Measurements from ENCODE around the gene ANKH.
A peak's percentile ranks its signal among the peaks of the same experiment; 100 is the strongest.
"Not testable (repeated sequence)": the region's sequence is repeated elsewhere in the genome, so short reads cannot be mapped to it uniquely, and the experiment has no call there.

Gene ANKH

GRCh38 chr5:14901462-14902051 is 30.0 kb upstream of the ANKH start:
- no peak for FAIRE-seq

GRCh38 chr5:14900693-14901461 is 29.3 kb upstream of the ANKH start:
- FAIRE-seq (no peak), DNase-seq (ENCODE audit: insufficient read length, low spot score) (no peak)

More at GRCh38 chr5:14901462-14902051, 30.0 kb upstream of the ANKH start:
- no peak for TF ChIP-seq POLR2A (IDR thresholded peaks at IDR 0.05; ENCODE audit: low read depth, low read length)
- no peak for DNase-seq (ENCODE audit: insufficient read length, low spot score)

DNA sequence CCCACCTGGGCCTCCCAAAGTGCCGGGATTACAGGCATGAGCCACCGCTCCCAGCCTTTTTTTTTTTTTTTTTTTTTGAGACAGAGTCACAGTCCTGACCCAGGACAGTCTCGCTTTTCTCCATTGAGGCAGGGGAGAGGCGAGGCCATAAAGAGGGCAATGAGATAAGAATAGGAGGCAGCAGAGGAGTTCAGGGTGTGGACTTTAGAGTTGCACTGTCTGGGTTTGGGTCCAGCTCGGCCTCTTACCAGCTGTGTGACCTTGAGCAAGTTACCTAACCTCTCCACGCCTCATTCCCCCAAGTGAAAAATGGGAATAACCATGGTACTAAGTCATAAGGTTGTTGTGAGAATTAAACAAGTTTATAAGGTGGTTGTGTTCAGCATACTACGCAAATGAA is 24.6 kb upstream of the ANKH start:
- no peak for FAIRE-seq
- no peak for DNase-seq (ENCODE audit: insufficient read length, low spot score)
- no peak for TF ChIP-seq POLR2A (IDR thresholded peaks at IDR 0.05; ENCODE audit: low read depth, low read length)

More at GRCh38 chr5:14900693-14901461, 29.3 kb upstream of the ANKH start:
- no peak for TF ChIP-seq POLR2A (IDR thresholded peaks at IDR 0.05; ENCODE audit: low read depth, low read length)

- DNase-seq (ENCODE audit: insufficient read length, low spot score) (no peak), FAIRE-seq (no peak)
- TF ChIP-seq POLR2A (IDR thresholded peaks at IDR 0.05; ENCODE audit: low read depth, low read length), result no peak
Measured at GRCh38 chr5:14895301-14895700, 23.7 kb upstream of the ANKH start.

GRCh38 chr5:14894748-14895147 is 23.2 kb upstream of the ANKH start:
- no peak for FAIRE-seq
- no peak for DNase-seq (ENCODE audit: insufficient read length, low spot score)
- TF ChIP-seq POLR2A (IDR thresholded peaks at IDR 0.05; ENCODE audit: low read depth, low read length), result no peak

- no peak for DNase-seq (ENCODE audit: insufficient read length, low spot score)
- FAIRE-seq, result no peak
- no peak for TF ChIP-seq POLR2A (IDR thresholded peaks at IDR 0.05; ENCODE audit: low read depth, low read length)
Measured at GRCh38 chr5:14893381-14893780, 21.8 kb upstream of the ANKH start.

- no peak for TF ChIP-seq POLR2A (IDR thresholded peaks at IDR 0.05; ENCODE audit: low read depth, low read length)
- FAIRE-seq, result no peak
- DNase-seq (ENCODE audit: insufficient read length, low spot score), result no peak
Measured at GRCh38 chr5:14890846-14891245, 19.3 kb upstream of the ANKH start.

DNA sequence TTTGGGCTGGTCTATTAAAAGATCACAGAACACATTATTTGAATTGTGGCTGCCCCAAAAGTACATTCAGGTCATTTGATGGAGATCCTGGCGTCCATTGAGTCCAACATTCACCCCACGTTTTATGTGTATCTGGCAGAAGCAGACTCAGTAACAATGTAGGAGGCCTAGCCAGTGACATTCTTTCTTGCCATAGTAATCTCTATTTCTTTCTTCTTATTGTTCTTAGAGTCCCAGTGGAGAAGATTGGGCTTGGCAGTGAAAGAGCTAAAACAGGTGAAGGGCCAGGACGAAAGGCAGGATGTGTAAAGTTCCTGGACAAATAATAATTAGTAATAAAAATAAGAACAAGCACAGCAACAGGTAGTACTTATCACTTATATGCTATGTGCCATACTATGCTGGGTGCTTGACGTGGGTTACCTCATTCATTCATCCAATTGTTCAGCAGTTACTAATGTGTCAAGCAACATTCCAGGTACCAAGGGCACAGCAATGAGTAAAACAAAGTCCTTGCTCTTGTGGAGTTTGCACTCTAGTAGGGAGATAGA is 12.6 kb upstream of the ANKH start:
- no peak for FAIRE-seq
- no peak for DNase-seq (ENCODE audit: insufficient read length, low spot score)
- TF ChIP-seq POLR2A (IDR thresholded peaks at IDR 0.05; ENCODE audit: low read depth, low read length), result no peak

DNA sequence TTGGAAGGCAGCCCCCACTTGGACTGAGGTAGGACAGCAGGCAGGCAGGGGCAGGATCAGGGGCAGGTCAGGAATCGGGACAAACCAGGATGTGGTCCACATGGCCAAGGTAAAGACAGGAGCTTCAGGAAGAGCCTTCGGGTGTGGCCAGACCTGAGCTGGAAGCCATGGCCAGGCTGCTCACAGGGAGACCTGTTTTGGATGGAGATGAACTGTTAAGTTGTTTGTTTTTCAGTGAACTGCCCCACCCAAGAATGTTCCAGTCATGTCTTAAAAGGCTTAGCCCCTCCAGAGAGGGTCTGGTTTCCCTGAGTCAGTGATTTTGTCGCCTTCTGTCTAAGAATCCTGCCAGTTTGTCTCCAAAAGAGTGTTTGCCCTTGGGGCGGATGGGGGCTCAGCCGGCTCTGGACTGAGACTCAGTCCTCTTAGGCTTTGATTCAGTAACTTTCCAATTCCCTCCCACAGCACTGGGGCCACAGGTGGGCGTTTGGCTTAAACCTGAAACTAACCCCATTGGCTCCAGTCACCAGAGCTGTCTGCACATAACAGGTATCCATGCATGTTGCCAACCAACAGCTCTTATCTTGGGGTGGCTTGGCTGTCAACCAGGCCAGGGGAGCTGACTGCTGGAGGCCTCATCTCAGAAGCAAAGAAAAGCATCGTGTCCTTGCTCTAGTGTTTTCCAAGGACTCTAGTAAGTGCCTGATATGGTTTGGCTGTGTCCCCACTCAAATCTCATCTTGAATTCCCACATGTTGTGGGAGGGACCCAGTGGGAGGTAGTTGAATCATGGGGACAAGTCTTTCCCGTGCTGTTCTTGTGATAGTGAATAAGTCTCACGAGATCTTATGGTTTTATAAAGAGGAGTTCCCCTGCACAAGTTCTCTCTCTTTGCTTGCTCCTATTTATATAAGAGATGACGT is 11.3 kb upstream of the ANKH start:
- no peak for FAIRE-seq

DNA sequence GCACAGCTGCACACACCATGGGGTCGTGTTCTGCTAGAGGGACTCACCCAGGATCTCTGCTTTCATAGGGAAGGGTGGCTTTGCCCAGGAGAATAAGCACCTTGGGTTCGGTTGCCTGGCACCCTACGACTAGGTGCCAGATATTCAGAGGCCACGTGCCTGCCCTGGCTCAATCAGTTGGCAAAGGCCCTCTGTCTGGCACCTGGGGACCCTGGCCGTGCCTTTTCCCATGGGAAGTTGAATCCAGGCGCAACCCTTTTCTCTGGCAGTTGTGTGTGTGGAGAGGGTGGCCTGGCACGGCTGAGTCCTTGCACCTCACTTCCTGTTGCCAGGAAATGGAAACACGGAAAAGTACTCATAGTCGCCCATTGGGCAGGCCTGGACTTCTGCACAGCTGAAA is 10.2 kb upstream of the ANKH start:
- TF ChIP-seq POLR2A (IDR thresholded peaks at IDR 0.05; ENCODE audit: low read depth, low read length), result no peak
- no peak for FAIRE-seq
- no peak for DNase-seq (ENCODE audit: insufficient read length, low spot score)

More for the DNA sequence above, 11.3 kb upstream of the ANKH start:
- DNase-seq (ENCODE audit: insufficient read length, low spot score), result no peak
- TF ChIP-seq POLR2A (IDR thresholded peaks at IDR 0.05; ENCODE audit: low read depth, low read length), result no peak

- no peak for TF ChIP-seq POLR2A (IDR thresholded peaks at IDR 0.05; ENCODE audit: low read depth, low read length)
- no peak for FAIRE-seq
- no peak for DNase-seq (ENCODE audit: insufficient read length, low spot score)
Measured at GRCh38 chr5:14880688-14881087, 9.1 kb upstream of the ANKH start.

DNA sequence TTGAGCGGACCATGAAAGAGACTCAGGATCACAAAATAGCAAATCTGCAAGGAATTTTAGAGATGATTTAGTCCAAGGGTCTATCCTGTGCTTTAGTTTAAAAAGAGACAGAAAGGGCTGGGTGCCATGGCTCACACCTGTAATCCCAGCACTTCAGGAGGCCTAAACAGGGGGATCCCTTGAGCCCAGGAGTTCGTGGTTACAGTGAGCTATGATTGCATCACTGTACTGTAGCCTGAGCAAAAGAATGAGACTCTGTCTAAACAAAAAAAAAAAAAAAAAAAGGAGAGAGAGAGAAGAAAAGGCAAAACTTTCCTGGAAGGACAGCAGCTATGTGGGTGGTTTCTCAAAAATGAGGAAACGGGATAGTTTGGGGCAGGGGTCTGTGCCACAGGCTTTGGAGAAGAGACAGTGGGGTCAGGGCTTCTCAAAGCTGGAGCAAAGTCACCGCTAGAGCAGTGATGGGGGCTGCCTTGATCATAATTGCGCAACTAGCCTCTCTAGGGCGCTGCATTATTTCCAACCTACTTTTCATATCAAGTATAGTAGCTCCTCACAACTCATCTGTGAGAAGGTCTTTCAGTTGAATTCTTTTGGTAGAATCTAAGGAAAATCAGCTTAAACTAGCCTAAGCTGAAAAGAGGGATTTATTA is 8.5 kb upstream of the ANKH start:
- FAIRE-seq, result no peak
- no peak for TF ChIP-seq POLR2A (IDR thresholded peaks at IDR 0.05; ENCODE audit: low read depth, low read length)
- no peak for DNase-seq (ENCODE audit: insufficient read length, low spot score)

GRCh38 chr5:14879393-14879792 is 7.8 kb upstream of the ANKH start:
- no peak for FAIRE-seq
- no peak for TF ChIP-seq POLR2A (IDR thresholded peaks at IDR 0.05; ENCODE audit: low read depth, low read length)

GRCh38 chr5:14878192-14878591 is 6.6 kb upstream of the ANKH start:
- FAIRE-seq; DNase-seq (ENCODE audit: insufficient read length, low spot score): not testable (repeated sequence)

More at GRCh38 chr5:14879393-14879792, 7.8 kb upstream of the ANKH start:
- DNase-seq (ENCODE audit: insufficient read length, low spot score), result peak; percentile 30
